Measurements from ENCODE around the gene GRIP2.
A peak's percentile ranks its signal among the peaks of the same experiment; 100 is the strongest.

Gene GRIP2

GRCh38 chr3:14464141-14464465 lies 76.0 kb downstream of the GRIP2 start:
- DNase-seq, result no peak

GRCh38 chr3:14463330-14464140 lies 76.6 kb downstream of the GRIP2 start:
- DNase-seq, result no peak

GRCh38 chr3:14462738-14463137 lies 77.4 kb downstream of the GRIP2 start:
- DNase-seq, result no peak

- DNase-seq, result peak; percentile 70
Observed at GRCh38 chr3:14461748-14462324, 78.3 kb downstream of the GRIP2 start.

GRCh38 chr3:14461006-14461747 lies 79.0 kb downstream of the GRIP2 start:
- no peak for DNase-seq

GRCh38 chr3:14460342-14461005 lies 79.7 kb downstream of the GRIP2 start:
- DNase-seq, result peak; percentile 94

- no peak for DNase-seq
Observed at GRCh38 chr3:14459787-14460186, 80.4 kb downstream of the GRIP2 start.

DNA sequence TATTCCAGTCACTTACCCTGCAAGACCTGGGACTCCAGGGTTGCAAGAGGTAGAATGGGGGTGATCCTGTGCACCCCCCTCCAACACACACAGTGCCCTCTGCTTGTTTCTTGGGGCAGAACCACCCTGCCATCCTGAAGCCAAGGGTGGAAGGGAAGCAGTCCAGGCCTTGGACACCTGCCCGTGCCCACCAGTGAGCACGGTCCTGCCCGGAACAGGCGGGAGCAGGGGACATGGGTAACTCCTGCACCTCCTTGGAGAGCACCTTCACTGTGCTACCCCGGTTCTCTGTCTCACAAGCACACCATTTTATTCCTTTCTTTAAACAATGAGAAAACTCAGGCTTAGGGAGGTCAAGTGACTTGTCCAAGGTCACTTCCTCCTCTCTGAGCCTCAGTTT lies 80.8 kb downstream of the GRIP2 start:
- DNase-seq, result no peak

- DNase-seq, result no peak
Observed at GRCh38 chr3:14458434-14459275, 81.5 kb downstream of the GRIP2 start.

- DNase-seq, result peak; percentile 22
Observed at GRCh38 chr3:14457999-14458398, 82.1 kb downstream of the GRIP2 start.

GRCh38 chr3:14457481-14457880 lies 82.7 kb downstream of the GRIP2 start:
- no peak for DNase-seq

DNA sequence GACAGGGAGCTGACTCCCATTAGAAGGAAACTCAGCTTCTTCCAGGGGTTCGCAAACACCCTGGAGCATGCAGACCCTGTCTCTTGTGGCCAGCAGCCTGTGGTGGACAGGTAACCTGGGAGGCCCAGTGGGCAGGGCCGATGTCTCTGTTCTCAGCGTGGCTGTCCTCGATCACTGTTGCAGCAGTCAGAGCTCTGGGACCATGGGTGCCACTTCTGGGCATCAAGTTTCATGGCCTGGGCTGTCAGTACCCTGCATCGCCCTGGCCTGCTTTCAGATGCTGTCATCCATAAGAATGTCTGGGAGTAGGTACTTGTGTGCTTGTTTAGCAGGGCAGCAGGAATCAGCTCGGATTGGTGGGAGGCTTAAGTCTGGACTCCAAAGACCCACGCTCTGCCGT lies 83.3 kb downstream of the GRIP2 start:
- no peak for DNase-seq

DNA sequence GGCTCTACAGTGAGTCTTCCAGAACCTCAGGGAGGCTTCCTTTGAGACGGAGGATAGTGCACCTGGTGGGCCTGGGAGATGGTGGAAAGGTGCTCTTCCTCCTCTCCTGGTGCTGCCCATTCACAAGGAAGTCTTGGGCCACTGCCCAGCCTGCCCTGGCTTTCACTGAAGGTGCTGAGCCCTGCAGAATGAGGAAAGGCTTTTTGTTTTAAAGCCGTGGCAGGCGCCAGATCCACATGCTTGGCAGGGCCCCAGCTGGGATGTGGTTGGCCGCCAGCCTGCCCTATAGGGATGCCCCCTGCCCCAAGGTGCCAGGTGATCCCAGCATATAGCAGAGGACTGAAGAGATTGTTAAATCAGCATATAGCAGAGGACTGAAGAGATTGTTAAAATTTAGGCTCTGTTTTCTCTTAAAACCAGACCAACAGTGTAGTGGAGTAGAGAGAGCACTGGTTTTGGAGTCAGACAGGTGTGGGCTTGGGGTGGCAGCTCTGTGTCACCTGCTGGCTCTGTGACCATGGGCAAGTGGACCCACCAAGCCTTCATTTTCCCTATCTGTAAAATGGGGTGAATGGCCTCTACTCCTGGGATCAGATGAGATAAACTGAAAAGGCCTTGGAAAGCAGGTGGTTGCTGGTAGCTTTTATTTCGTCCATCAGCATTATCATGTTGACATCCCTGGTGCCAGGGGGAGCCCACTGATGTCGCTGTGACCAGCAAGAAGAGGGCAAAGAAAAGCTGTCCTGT lies 84.4 kb downstream of the GRIP2 start:
- DNase-seq, result no peak

DNA sequence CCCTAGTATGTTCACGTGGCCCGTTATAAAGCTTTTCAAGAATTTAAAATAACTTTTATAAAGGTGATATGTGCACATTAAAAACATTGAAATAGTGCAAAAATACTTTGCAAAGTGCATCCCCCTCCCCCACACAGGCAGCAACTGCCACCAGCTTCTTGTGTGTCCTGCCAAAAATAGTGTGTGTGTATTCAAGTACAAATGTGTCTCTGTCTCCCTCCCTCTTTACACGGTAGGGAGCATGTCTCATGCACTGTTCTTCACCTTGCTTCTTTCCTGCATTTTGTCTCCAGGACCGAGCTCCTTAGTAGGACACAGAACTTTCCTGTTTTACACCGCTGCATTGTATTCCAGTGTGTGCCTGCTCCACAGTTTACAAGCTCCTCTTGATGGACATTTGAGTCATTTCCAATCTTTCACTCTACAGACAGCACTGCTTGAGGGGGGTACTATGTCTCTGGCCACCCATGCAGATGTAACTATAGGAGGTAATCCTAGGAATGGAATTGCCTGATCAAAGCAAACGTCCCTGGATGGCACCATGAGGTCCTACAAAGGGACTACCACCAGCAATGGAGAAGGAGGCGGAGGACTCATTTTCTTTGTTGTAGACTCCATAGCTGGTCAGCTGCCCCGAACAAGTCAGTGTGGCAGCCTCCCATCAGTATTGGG lies 85.4 kb downstream of the GRIP2 start:
- no peak for DNase-seq

GRCh38 chr3:14453876-14454638 lies 86.1 kb downstream of the GRIP2 start:
- no peak for DNase-seq

GRCh38 chr3:14452740-14453710 lies 87.1 kb downstream of the GRIP2 start:
- peak; percentile 97 for DNase-seq

DNA sequence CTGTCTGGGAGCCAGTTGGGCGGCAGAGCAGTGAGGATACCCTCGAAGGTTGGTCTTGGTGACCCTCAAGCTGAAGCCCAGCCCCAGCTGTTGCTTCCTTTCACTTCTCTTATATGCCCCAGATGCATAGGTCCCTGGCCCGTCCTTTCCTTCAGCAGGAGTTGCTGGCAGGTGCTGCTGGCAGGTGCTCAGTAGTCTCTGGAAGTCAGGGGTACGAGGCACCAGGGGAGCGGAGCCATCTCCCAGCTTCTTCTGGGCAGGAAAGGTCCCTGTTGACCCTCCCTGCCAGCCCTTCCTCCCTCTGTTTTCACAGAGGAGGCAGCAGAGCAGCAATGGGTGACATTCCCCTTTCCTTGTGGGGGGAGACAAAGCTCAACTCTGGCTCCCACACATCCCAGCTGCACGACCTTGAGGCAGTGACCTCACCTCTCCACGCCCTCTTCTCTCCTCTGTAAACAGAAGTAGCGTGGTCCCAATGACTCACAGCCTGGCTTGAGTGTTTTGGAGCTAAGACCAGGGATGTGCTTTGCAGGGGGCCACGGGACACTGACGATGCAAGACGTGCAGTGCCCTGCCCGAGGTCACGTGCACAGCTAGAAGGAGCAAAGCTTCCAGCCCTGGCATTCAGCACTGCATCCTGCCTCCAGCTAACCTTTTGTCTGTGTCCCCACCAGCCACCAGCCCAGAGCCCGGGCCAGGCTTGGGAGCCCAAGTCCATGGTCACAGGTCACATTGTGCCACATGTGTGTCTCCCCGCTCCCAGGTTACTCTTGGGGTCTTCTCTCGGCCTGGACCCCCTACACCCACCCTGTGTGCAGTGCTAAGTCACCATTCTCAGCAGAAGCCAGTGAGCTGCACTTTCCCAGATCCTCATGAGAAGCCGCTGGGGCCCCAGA lies 88.0 kb downstream of the GRIP2 start:
- peak; percentile 89 for DNase-seq
